Fibroblast of skin of scalp (primary cell): ENCODE measurements around the gene KRTAP10-6.
"Not testable (repeated sequence)": the region's sequence is repeated elsewhere in the genome, so short reads cannot be mapped to it uniquely, and the experiment has no call there.

Experiments
- DNase-seq: peaks from one replicate; pipeline ENCODE4 v3.0.0-alpha.2; 2013

KRTAP10-6 gene

DNA sequence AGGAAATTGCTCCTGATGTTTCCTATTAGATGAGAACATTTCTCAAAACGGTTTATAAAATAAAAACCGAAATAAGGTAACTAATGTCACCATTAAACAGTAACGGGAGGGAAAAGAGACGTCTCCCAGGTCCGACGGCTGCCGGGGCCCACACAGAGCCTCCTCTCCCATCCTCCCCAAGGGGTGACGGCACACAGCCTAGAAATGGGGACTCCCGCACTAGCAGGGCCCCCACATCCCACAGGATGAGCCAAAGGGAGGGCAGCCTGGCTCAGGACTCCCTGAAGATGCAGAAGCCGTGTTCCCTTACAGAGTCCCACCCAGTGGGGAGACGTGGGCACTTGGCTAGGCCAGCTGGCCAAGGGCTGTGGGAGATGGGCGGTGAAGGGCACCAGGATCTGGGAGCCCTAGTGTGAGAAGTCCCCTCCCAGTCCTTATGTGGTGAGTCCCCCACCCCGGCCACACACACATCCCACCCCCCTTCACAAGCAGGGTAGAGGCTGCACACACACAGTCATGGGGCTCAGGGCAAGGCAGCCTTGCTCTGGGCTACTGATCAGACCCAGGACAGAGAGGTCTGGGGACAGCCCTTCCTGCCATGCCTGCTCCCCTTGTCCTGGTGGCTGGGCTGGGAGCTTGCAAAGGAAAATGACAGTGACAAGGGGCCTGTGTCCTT is 37.0 kb downstream of the KRTAP10-6 start:
- DNase-seq: no peak

DNA sequence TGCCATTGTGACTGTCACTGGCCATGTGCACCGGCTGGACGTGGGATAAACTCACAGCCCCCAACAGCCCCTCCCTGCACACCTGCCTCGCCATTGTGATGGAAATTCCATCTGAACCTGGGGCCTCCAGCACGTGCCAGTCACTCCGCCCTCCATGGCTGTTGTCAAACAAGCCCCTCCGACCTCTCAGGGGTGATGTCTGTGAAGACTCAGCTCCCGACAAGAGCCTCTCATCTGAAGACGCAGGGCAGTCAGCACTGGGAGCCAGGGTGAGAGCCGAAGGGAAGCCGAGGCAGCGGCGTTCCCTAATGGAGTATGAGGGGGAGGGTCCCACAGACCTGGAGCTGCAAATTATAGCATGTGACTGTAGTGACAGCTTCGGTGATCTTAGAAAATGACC is 39.6 kb downstream of the KRTAP10-6 start:
- no peak for DNase-seq

DNA sequence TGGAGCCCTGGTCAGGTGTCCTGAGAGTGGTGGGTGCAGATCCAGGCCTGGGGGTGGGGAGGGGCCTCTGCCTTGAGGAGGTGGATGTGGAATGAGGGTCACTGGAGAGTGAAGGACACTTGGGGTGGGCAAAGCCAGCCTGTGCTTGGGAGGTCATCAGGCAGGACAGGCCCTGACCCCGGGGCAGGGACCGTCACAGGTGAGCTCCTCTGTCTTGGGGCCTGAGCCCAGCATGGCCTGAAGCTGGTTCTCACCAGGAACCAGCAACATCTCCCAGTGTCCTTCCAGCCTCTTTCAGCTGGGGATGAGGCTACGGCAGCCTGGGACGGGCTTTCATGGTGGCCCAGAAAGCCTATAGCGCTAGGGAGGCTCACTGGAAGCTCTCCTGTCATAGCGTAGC is 40.2 kb downstream of the KRTAP10-6 start:
- no peak for DNase-seq

DNA sequence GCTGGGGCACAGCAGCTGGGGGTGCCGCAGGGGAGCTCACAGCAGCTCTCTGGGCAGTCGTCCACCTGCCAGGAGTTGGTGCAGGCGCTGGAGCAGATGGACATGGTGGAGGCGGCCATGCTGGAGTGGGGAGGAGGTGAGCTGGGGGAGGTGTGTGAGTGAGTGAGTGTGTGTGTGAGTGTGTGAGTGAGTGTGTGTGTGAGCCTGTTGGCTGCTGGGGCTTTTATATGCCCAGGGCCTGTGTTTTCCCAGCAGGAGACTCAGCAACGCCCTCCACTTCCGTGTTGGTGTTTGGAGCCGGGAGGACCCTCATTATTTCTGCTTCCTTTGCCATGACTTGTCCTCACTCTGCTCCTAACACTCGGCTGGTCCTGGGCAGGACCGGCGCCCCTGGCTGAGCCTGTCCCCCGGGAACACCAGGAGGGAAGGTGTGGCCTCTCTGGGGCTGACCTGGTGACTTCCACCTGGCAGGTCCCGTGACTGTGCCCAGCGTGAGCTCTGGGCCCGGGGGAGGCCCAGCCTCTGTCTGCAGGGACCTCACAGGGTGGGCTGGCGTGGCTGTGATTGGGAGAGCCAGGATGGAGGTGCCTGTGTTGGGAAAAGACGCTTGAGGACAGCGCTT is 40.9 kb downstream of the KRTAP10-6 start, which contains the start of gene KRTAP10-2:
KRTAP10-2 (minus strand) TSS at position 166 of the 622 bp plus-strand sequence; CDS start at position 119, 47 bp downstream.
- DNase-seq: no peak

DNA sequence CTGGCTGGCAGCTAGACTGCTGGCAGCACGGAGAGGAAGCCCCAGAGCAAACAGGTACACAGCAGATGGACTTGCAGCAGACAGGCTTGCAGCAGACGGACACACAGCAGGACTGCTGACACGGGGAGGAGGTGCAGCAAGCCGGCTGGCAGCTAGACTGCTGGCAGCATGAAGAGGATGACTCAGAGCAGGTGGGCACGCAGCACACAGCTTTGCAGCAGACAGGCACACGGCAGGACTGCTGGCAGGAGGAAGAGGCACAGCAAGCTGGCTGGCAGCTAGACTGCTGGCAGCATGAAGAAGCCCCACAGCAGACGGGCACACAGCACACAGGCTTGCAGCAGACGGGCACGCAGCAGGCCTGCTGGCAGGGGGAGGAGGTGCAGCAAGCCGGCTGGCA is 41.5 kb downstream of the KRTAP10-6 start:
- DNase-seq: no peak

DNA sequence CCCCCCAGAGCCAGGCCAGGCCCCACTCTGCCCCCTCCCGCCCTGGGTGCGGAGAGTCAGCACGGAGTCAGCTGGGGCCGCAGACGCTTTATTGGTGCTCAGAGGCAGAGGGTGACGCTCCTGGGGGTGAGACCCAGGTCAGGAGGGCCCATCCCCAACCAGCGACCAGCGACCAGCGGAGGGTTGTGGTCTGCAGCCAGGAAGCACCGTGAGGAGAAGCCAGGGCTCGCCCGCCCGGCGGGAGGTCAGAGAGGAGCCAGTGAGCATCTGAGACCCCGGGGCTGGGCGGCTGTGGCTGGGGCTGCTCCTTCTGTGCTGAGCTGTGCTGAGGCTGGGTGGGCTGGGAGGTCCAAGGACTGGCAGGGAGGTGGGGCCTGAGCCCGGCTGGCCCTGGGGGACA is 42.0 kb downstream of the KRTAP10-6 start:
- DNase-seq: not testable (repeated sequence)

DNA sequence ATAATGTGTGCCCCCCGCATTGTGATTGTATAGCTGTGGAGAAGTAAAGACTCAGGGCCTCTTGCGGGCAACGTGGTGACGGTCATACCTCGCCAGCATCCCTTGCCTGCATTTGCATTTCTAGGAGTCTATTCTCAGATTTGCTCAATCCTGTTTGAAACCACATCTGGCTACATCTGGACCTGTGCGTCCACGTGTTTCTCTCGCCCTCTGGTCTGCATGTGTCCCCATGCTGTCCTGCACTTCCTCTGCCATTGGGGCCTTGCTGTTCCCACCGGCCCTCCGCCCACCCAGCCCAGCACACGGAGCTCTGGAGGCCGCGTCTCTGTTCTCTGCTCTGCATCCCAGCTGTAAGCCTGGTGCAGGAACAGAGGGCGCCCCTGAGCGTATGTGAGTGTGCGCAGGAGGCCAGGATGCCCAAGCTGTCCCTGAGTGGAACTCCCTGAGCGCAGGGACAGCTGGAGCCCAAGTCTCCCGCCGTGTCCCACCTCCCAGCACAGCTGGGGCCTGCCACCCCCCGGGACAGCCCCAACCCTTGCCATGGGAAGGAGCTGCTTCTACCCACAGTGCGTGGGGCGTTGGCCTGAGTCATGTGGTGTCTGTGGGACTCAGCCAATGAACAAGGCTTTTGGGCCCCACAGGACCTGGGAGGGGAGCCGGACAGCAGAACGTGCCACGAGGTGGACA is 42.6 kb downstream of the KRTAP10-6 start:
- DNase-seq: no peak

DNA sequence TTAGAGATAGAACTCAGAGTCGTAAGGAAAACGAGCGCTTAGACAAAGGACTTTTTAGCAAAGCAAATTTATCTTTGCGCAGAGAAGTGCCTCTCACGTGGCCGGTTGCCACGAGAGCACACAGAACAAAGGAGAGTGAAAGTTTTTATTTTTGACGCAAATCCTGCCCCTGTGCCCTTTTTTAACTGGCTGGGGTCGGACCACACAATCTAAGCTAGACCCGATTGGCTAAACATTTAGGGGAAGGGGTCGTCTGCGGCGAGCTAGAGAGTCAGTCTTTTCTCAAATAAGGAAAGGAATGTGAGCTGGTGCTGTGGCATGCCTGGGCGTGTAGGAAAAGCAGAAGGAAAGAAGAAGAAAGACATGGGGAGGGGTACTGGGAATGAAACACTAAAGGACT is 43.4 kb downstream of the KRTAP10-6 start:
- DNase-seq: no peak

DNA sequence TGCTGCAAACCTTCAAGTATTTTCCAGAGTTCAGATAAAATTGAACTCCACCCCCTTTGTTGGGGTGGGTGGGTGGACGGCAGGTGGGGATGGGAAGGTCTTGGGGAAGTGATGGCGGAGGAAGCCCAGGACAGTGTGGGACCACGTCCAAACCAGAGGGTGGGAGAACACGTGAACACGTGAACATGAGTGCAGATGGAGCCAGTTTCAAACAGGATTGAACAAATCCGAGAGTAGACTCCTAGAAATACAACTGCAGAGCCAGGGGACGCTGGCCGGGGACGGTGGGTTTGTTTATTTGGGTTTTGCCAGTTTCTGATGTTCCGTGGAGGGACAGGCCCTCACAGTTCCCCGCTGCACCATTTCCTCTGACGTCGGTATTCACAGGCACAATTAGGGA is 43.9 kb downstream of the KRTAP10-6 start:
- no peak for DNase-seq

DNA sequence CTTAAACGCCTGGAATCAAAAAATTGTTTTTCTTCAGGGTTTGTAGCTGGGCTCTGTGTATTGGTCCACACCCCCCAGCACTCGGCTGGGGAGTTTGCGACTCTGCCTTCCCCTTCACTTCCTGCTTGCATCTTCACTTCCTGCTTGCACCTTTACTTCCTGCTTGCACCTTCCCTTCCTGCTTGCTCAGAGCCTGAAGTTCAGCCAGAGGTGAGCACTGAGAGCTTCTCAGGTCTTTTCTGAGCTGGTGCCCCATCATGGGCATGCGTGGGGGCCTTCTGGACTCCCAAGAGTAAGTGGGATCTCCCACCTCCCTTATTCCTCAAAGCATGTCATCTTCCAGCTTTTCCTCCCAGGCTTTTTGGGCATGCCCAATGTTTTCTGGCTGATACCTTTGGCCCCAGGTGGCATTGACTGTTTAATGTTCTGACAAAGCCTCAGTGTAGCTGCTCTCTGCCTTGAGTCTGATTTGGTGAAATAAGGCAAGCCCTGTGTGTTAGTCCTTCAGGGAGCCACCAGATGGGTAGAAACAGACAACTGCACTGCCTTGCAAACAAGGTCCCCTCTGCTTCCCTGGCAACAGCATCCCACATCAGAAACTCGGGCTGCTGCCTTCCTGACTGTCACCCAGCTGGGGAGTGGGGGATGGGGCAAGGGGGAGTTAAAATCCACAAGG is 44.5 kb downstream of the KRTAP10-6 start:
- DNase-seq: no peak

DNA sequence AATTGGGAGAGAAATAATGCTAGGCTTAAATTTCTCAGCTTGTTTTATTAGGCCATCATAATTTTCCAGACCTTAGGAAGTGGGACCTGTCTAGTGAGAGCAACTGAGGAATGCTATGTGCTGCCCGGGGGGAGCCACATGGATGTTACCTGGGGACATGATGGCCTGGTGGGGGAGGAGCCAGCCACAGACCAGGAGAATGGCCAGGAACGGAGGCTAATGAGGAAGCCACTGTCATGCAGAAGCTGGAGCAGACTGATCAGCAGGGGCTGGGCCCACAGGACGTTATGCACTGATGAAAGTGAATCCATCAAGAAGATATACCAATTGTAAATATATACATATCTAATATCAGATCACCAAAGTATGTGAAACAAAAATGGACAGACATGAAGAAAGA is 47.7 kb downstream of the KRTAP10-6 start:
- no peak for DNase-seq

DNA sequence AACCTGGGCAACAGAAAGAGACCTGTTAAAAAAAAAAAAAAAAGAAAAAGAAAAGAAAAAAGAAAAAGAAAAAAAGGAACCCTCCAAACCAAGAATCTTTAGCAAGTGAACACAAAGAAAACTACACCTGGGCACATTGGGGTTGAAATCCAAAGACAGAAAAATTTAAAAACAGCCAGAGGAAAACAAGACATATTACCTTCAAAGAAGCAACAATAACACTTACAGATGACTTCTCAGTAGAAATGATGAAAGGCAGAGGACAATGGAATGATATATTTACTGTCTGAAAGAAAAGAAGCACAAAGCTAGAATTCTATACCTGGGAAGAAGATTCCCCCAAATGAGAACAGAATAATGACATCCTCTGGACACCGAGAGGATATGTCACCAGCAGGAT is 49.6 kb downstream of the KRTAP10-6 start:
- no peak for DNase-seq
